HG02623 (cell line): ENCODE data around the gene ANKFY1.
A peak's percentile ranks its signal among the peaks of the same experiment; 100 is the strongest.

Source experiments
- ATAC-seq: cut with Tn5 transposase; IDR thresholded peaks from one replicate; pipeline ENCODE4 v1.9.1; 2021; ENCODE audit warnings: moderate library complexity; ENCODE audit not compliant: unreplicated experiment

ANKFY1 gene, protein sequence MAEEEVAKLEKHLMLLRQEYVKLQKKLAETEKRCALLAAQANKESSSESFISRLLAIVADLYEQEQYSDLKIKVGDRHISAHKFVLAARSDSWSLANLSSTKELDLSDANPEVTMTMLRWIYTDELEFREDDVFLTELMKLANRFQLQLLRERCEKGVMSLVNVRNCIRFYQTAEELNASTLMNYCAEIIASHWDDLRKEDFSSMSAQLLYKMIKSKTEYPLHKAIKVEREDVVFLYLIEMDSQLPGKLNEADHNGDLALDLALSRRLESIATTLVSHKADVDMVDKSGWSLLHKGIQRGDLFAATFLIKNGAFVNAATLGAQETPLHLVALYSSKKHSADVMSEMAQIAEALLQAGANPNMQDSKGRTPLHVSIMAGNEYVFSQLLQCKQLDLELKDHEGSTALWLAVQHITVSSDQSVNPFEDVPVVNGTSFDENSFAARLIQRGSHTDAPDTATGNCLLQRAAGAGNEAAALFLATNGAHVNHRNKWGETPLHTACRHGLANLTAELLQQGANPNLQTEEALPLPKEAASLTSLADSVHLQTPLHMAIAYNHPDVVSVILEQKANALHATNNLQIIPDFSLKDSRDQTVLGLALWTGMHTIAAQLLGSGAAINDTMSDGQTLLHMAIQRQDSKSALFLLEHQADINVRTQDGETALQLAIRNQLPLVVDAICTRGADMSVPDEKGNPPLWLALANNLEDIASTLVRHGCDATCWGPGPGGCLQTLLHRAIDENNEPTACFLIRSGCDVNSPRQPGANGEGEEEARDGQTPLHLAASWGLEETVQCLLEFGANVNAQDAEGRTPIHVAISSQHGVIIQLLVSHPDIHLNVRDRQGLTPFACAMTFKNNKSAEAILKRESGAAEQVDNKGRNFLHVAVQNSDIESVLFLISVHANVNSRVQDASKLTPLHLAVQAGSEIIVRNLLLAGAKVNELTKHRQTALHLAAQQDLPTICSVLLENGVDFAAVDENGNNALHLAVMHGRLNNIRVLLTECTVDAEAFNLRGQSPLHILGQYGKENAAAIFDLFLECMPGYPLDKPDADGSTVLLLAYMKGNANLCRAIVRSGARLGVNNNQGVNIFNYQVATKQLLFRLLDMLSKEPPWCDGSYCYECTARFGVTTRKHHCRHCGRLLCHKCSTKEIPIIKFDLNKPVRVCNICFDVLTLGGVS

GRCh38 chr17:4263282-4264215, at the start of gene ANKFY1:
Gene ANKFY1, minus strand, starts transcription at chr17:4263979. Its CDS starts 38 bp downstream, at chr17:4263941.
- peak; percentile 64 for ATAC-seq

GRCh38 chr17:4310354-4311060, 46.7 kb upstream of the ANKFY1 start:
- no peak for ATAC-seq

DNA sequence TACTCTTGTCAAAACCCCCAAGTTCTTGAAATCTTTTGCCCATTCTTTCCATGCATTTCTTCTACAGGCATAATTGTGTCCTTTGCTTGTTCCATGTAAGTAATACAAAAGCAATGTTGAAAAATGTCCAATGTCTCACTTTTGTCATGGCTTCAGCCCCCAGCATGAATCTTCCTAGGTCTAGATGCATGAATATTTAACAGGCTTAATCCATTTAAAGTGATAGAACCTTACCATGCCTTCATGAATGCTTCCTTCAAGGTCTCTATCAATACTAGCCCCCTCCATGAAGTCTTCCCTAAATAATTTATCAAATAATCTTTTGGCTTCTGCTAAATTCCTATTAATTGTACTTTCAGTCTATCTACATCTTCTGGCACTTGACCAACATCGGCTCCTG, 46.1 kb upstream of the ANKFY1 start:
- no peak for ATAC-seq

GRCh38 chr17:4307179-4307930, 43.6 kb upstream of the ANKFY1 start:
- no peak for ATAC-seq

DNA sequence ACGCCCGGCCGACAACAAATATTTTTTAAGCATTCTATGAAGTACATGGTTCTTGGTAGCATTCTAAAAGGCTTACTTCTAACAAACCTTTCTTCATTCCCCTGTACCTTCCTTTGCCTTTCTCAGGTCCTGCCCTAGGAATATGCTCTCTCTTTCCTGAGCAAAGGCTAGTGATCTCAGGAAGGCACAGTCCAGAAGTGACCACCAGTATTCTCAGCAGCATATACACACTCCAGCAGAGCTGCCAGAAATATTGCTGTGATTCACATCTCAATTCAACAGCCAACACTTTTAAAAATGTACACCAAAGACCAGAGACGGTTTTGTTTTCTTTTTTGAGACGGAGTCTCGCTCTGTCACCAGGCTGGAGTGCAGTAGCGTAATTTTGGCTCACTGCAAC, 41.4 kb upstream of the ANKFY1 start:
- ATAC-seq: no peak

GRCh38 chr17:4304417-4305027, 40.7 kb upstream of the ANKFY1 start:
- ATAC-seq: no peak

GRCh38 chr17:4301066-4301465, 37.3 kb upstream of the ANKFY1 start:
- no peak for ATAC-seq

GRCh38 chr17:4297351-4297750, 33.6 kb upstream of the ANKFY1 start:
- no peak for ATAC-seq

GRCh38 chr17:4295686-4296085, 31.9 kb upstream of the ANKFY1 start:
- no peak for ATAC-seq

DNA sequence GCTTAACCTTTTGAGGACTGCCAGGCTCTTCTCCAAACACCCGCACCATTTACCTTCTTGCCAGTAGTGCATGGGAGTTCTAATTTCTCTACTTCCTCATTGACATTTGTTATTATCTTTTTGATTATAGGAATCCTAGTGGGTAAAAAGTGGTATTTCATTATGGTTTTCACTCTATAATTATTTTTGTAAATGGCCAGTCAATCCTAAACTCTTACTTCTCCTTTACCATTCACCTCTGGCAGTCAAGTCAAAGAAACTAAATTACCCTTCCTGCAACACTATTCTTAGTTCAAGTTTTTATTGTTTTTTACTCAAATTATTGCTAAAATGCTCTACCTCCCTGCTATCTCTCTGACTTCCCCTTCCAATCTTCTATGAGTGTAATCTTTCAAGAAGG, 29.8 kb upstream of the ANKFY1 start:
- no peak for ATAC-seq

- ATAC-seq: no peak
Measured at GRCh38 chr17:4287710-4288109, 23.9 kb upstream of the ANKFY1 start.

DNA sequence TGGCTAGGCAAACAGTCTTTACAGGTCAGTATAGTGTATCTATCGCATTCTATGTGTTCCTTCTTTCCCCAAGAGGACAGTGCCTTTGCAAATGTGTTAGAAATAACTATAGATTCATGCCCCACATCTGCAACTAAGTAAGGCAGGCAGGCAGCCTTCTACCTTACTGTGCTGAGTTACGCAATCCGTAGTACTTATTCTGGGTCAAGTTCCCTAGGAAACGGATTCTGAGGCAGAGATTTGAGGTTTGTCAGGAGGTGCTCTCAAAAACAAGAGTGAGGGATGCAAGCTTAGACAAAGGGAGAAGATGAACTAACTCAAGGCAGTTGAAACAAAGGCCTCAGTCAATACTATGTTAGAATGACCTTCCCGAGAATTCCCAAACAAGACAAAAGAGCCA, 12.7 kb upstream of the ANKFY1 start:
- ATAC-seq: no peak

DNA sequence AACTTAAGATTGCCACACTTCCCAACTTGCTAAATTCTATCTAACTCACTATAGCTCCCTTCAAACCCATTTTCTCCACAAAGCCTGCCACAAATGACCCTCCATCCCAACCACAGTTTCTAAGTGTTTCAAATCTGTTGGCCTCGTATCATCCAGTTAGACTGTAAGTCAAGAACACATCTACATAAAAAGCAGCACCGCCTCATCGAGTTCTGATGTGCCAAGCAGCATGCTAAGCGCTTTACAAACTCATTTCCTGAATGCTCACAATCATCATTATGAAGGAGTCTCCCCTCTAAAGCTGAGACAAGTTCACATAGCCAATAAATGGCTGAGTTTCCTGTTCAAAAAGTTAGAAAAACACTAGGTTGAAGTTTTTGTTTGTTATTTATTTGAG, 9.2 kb upstream of the ANKFY1 start:
- ATAC-seq: no peak

GRCh38 chr17:4272213-4272971, 8.6 kb upstream of the ANKFY1 start:
- ATAC-seq: no peak

DNA sequence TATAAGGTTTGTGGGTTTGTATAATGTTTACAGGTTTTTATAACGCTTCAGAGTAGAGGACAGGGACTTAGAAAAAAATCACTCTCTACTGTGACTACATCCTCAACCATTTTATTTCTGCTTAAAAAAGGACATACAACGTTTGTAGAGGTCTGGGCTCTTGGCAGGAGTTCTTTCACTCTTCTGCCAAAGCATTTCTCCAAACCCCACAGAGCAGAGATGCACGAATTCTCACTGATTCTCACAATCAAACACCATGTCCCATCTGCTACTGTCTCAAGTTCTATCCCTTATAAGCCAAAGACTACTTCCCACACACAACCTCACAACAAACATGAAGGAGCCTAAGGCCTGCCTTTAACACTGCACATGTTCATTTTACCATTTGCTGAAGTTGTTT, 7.0 kb upstream of the ANKFY1 start:
- ATAC-seq: no peak

DNA sequence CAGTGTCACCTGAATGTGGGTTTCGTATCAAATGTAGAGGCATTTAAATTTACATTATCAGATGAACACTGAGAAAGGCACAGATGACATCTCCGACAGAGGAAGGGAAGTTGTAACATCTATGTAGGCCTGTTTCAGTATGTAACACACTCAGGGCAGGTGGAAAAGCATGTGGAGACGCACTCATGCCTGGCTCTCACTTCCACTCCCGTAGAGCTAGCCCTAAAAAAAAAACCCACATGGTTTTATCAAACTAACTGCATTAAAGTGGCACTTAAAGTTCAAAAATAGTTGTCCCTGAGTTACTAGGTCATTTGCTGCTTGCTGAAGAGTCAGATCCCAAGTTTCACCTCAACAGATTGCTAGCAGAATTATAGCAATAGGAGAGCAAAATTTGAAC, 6.1 kb upstream of the ANKFY1 start:
- no peak for ATAC-seq

- ATAC-seq: no peak
Measured at GRCh38 chr17:4267402-4267801, 3.6 kb upstream of the ANKFY1 start.

- no peak for ATAC-seq
Measured at GRCh38 chr17:4266550-4266949, 2.8 kb upstream of the ANKFY1 start.
